ENCODE results near the gene RAP1A. TPM values are rescaled to one million over a fixed set of nuclear protein-coding genes. Genes with fewer than 3 reads are reported as not detected.

RAP1A gene
- total RNA-seq, 1 experiment from 2014 or later: 19.0 TPM

- Histone ChIP-seq H3K9me3 (ENCODE audit: low read length) (no peaks in the 10 kb centered on the region), H3K27me3 (ENCODE audit: low read length) (no peaks in the 10 kb centered on the region), H3K9me2 (replicated peaks; ENCODE audit: low read length) (no peaks in the 10 kb centered on the region), H3K4me3 (ENCODE audit: low read length) (no peak overlapping the region), H4K20me1 (ENCODE audit: low read length) (no peaks in the 10 kb centered on the region), H3K79me2 (ENCODE audit: low read length) (no peaks in the 10 kb centered on the region), H3K9ac (ENCODE audit: low read length) (no peak overlapping the region), H3K4me1 (ENCODE audit: insufficient read depth, low read length) (peaks cover 20% of the 10 kb centered on the region; the same call in 1 of the 2 replicates), H3K27ac (ENCODE audit: low read length) (no peak overlapping the region), H3K4me2 (ENCODE audit: low read length) (no peak overlapping the region), H3K36me3 (ENCODE audit: low read depth, low read length) (no peaks in the 10 kb centered on the region), H3F3A (ENCODE audit: low read length, unreplicated experiment) (no peaks in the 10 kb centered on the region), H2AFZ (ENCODE audit: low read length) (no peak overlapping the region)
- CTCF ChIA-PET: no interaction called here
- intact Hi-C loops (cut with micrococcal nuclease): no loop called here
- no peak for ATAC-seq
- no TSS peak for BruUV-seq (replicated peaks)
- POLR2A ChIA-PET (ENCODE audit: unreplicated experiment): no interaction called here
- DNase-seq: no peak
- TF ChIP-seq EZH2phosphoT487 (IDR thresholded peaks at IDR 0.05; ENCODE audit: borderline replicate concordance, low read length) (no peak), CTCF (conservative IDR thresholded peaks at IDR 0.05; ENCODE audit: low read depth, low read length) (no peak), EZH2 (IDR thresholded peaks at IDR 0.05; ENCODE audit: low read length, unreplicated experiment) (no peak)
These were observed 116.4 kb downstream of the RAP1A start for GRCh38 chr1:111735858-111736544.

GRCh38 chr1:111736548-111737215, 117.1 kb downstream of the RAP1A start:
- no peaks in the 10 kb centered on the region for H3K36me3 ChIP-seq (ENCODE audit: low read depth, low read length)
- no peaks in the 10 kb centered on the region for H3F3A ChIP-seq (ENCODE audit: low read length, unreplicated experiment)
- H3K4me1 ChIP-seq (ENCODE audit: insufficient read depth, low read length): peaks cover 20% of the 10 kb centered on the region; the same call in 1 of the 2 replicates
- no peaks in the 10 kb centered on the region for H4K20me1 ChIP-seq (ENCODE audit: low read length)
- H3K4me3 ChIP-seq (ENCODE audit: low read length): no peak overlapping the region
- no peaks in the 10 kb centered on the region for H3K27me3 ChIP-seq (ENCODE audit: low read length)
- no peaks in the 10 kb centered on the region for H3K9me3 ChIP-seq (ENCODE audit: low read length)
- intact Hi-C loops (cut with micrococcal nuclease): no loop called here
- BruUV-seq (replicated peaks): no TSS peak
- no peak overlapping the region for H3K4me2 ChIP-seq (ENCODE audit: low read length)
- ChIA-PET CTCF (interaction anchor here (0.7 kb wide), 1 partner anchor 22 kb away, joined by 5 read pairs; no protein-coding TSS in a partner anchor), POLR2A (ENCODE audit: unreplicated experiment) (interaction anchor here (0.6 kb wide), 1 partner anchor 230 kb away, joined by 4 read pairs; no protein-coding TSS in a partner anchor)
- ATAC-seq (no peak), DNase-seq (no peak)
- no peak overlapping the region for H3K9ac ChIP-seq (ENCODE audit: low read length)
- H3K9me2 ChIP-seq (replicated peaks; ENCODE audit: low read length): no peaks in the 10 kb centered on the region
- TF ChIP-seq CTCF (conservative IDR thresholded peaks at IDR 0.05; ENCODE audit: low read depth, low read length) (no peak), EZH2 (IDR thresholded peaks at IDR 0.05; ENCODE audit: low read length, unreplicated experiment) (no peak), EZH2phosphoT487 (IDR thresholded peaks at IDR 0.05; ENCODE audit: borderline replicate concordance, low read length) (no peak)
- no peak overlapping the region for H3K27ac ChIP-seq (ENCODE audit: low read length)
- no peaks in the 10 kb centered on the region for H3K79me2 ChIP-seq (ENCODE audit: low read length)
- no peak overlapping the region for H2AFZ ChIP-seq (ENCODE audit: low read length)

All from PC-3 (cell line).